Stimulated activated CD4-positive, alpha-beta T cell treated with anti-CD3 and anti-CD28 coated beads, Interleukin-15, amount 100 ng/mL, for 24 hours (primary cell): Measurements from ENCODE around the gene NLRP3.
"Not testable (repeated sequence)": the region's sequence is repeated elsewhere in the genome, so short reads cannot be mapped to it uniquely, and the experiment has no call there.

Experiments
- DNase-seq: peaks from one replicate; pipeline ENCODE4 v3.0.0-alpha.2; 2020

Gene NLRP3

GRCh38 chr1:247441606-247442005 lies 25.6 kb downstream of the NLRP3 start:
- no peak for DNase-seq

- no peak for DNase-seq
Observed at GRCh38 chr1:247442164-247442563, 26.2 kb downstream of the NLRP3 start.

GRCh38 chr1:247443641-247444040 lies 27.7 kb downstream of the NLRP3 start:
- DNase-seq: no peak

- no peak for DNase-seq
Observed at GRCh38 chr1:247444571-247444970, 28.6 kb downstream of the NLRP3 start.

DNA sequence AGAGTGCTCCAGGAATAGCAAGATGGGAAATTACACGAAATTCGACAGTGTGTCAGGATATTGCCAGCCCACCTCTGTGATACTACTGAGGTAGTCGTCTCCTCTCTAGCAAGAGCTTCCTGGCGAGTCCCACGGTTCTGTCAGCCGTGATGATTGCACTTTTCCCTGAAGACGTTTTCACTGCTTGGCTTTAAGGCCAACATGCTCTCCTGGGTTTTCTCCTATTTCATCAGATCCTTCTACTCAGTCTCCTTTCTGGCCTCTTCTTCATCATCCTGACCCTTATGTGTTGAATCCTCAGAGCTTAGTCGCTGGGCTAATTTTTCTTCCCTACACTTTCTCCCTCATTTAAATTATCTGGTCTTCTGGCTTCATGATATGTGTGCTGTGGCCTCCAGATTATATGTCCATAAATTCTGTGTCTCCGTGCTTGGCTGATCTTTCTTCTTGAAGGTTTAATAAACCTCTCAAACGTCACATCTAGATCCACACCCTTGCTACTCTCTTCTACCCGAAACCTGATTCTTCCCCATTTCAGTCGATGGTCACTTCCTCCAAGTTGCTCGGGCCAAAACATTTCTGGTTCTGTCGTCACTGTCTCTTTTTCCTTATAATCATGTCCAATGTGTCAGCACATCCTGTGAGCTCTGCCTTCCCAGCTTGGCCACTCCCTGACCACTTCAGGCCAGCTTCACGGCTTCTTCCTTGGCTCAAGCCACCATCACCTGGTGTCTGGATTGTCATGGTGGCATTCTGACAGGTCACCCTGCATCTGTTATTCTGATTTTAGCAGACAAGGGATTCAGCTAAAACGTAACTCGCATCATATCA lies 29.8 kb downstream of the NLRP3 start:
- no peak for DNase-seq

GRCh38 chr1:247447162-247447909 lies 31.4 kb downstream of the NLRP3 start:
- DNase-seq: no peak

DNA sequence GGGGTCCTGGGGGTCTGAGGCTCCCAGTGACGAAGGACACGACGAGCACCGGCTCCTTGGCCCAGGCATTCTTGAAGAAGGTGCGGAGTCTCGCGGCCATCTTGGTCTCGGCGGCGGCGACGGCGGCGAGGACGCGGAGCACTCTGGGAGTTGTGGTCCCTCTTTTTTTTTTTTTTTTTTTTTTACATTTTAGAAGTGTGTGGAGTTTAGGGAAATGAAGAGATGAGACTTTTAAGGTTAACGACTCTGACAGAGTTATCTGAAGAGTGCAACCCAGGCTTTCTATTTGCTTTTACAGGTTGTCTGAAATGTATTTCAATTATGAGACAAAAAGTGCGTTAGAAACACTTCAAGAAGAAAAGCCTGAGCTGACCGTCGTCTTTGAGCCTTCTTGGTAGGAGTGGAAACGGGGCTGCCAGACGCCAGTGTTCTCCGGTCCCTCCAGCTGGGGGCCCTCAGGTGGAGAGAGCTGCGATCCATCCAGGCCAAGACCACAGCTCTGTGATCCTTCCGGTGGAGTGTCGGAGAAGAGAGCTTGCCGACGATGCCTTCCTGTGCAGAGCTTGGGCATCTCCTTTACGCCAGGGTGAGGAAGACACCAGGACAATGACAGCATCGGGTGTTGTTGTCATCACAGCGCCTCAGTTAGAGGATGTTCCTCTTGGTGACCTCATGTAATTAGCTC lies 32.3 kb downstream of the NLRP3 start:
- DNase-seq: peak; percentile 51

DNA sequence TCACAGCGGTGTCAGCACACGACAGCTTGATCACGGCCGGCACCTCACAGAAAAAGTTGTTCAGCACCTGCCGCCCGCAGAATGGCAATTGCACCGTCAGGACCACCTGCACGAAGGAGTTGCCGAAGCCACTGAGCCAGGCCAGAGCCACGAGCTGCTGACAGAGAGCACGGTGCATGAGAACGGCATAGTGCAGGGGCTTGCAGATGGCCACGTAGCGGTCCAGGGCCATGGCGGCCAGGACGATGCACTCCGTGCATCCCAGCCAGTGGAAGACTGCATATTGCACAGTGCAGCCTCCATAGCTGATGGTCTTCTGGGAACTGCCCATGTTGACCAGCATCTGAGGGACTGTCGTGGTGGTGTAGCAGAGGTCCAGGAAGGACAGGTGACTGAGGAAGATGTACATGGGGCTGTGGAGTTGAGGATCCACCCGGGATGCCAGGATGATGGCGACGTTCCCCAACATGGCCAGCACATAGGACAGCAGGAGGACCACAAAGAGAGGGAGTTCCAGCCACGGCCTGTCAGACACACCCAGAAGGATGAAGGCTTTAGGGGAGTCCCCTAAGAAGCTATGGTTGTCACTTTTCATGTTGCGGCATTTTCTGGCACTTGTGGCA lies 35.5 kb downstream of the NLRP3 start:
- DNase-seq: no peak

DNA sequence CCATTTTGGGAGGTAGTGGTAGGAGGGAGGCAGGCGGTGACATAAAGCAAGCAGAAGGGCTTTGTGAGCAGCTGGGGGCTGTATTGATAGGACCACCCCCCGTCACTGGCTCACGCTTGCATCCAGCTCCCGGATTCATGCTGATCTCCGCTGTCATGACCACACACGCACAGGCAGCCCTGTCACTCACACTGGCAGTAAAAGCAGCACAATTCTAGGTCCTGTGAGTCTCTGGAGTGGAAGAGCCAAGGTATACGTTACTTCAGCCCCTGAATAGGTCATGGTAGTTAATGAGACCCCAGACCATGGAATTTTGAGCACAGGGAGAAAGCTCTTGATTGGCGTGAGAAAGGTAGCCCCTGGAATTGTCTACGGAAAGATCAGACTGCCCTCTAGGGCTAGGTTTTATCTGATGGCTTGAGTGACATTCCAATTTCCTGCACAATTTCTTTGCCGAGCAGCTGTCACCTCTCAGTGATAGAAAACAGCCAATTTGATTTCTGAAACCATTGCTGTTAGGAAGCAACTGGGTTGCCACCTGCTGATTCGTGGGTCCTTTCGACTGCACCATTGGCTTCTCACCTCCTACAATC lies 36.6 kb downstream of the NLRP3 start:
- DNase-seq: no peak

DNA sequence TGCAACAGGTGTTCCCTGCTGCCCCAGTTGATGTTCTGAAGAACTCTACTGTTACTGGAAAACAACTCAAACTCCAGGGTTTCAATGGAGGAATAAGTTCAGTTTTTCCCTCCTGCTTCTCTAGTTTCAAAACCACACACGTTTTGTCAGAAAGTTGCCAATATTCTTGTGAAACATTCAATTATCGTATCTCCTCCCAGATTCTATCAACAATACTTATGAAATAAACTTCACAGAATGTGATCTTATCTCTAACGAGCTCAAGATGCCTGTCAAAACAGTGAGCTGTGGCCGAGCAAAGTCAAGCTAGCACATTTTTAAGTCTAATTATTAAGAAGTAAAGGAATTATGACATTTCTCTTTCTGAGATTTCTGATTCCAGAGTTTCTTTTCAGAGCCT lies 37.3 kb downstream of the NLRP3 start:
- DNase-seq: no peak

GRCh38 chr1:247453997-247454396 lies 38.0 kb downstream of the NLRP3 start:
- no peak for DNase-seq

DNA sequence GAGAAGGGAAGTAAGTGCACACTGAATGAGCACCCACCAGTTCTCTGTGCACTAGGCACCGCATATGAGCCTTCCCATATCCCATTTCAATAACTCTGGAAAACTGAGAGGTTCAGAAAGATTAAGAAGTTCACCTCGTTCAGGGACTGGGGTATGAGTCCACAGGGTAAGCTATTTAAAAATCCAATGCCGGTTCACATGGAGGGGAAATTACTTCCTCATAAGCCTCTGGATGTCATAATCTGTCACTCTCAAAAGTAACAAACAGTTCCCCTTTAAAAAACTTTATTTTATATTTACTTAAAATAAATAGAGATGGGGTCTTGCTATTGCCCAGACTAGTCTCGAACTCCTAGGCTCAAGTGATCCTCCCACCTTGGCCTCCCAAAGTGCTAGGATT lies 40.0 kb downstream of the NLRP3 start:
- DNase-seq: no peak

- DNase-seq: peak; percentile 18
Observed at GRCh38 chr1:247456914-247457639, 41.1 kb downstream of the NLRP3 start.

DNA sequence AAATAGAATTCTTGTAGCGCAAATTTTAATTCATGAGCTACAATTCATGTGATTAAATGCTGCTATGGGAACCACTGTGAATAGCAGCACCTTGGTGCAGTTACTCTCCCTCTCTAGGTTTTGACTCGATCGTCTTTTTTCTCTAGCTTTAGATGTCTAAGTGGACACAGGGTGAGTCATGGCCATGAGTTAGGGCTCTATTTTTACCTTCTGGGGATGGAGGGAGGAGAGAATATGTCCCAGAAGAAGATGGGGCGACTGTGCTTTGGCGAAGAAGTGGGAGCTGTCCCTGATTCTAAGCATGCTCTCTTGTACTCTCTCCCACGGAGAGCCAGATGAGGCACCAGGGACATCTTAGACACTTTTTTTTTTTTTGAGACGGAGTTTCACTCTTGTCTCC lies 43.5 kb downstream of the NLRP3 start:
- no peak for DNase-seq

DNA sequence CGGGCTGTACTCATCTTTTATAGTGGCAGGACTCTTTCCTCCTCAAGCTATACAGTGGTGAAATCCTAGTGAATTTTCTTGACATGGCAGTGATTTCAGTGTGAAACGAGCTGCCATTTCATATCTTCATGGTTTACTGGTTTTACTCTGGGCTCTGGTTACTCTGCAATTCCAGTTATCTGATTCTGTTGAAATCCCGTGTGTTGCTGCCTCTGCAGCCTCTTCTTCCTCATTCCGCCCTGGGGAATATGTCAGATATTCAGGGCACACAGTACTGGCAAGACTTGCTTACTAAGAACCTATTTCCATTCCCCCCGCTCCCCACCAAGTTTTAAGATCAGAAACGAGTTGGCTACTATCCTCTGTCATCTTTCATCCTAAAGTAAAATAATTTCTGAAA lies 49.8 kb downstream of the NLRP3 start:
- no peak for DNase-seq

GRCh38 chr1:247467129-247467528 lies 51.2 kb downstream of the NLRP3 start:
- no peak for DNase-seq

- no peak for DNase-seq
Observed at GRCh38 chr1:247468481-247469140, 52.6 kb downstream of the NLRP3 start.

DNA sequence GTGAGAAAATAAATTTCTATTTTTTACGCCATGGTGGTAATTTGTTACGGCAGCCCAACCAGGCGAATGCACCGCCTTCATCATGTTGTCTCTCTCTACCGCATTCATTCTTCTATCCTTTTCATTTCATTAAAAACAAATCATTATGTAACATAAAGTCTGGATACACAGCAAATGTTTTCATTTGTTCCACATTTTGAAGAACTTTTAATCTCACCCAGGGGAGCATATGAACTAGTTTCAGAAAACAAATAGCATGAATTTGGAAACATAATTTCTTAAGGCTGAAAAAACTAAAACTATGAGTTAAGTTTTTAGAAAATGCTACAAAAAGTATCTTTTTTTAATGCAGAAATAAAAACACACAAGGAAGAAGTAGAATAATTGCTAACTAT lies 53.2 kb downstream of the NLRP3 start:
- no peak for DNase-seq

DNA sequence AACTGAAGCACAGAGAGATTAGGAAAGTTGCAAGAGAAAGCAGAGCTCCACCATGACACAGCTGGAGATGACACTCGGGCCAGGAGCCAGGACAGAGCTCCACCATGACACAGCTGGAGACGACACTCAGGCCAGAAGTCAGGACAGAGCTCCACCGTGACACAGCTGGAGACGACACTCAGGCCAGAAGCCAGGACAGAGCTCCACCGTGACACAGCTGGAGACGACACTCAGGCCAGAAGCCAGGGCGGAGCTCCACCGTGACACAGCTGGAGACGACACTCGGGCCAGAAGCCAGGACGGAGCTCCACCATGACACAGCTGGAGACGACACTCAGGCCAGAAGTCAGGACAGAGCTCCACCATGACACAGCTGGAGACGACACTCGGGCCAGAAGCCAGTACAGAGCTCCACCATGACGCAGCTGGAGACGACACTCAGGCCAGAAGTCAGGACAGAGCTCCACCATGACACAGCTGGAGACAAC lies 55.0 kb downstream of the NLRP3 start:
- not testable (repeated sequence) for DNase-seq

DNA sequence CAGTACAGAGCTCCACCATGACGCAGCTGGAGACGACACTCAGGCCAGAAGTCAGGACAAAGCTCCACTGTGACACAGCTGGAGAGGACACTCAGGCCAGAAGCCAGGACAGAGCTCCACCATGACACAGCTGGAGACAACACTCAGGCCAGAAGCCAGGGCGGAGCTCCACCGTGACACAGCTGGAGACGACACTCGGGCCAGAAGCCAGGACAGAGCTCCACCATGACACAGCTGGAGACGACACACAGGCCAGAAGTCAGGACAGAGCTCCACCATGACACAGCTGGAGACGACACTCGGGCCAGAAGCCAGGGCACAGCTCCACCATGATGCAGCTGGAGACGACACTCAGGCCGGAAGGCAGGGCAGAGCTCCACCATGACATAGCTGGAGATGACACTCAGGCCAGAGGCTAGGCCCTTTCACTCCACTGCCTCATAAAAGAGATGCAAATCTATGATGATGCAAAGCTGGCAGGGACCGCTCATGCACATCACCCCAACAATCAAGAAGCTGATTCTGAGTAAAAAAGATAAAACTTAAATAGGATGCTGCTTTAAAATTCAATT lies 55.6 kb downstream of the NLRP3 start:
- DNase-seq: no peak

- no peak for DNase-seq
Observed at GRCh38 chr1:247472035-247472434, 56.1 kb downstream of the NLRP3 start.
